ENCODE results near the gene AFP.

AFP gene

GRCh38 chr4:73439445-73439844 is 3.4 kb downstream of the AFP start:
- DNase-seq = no peak

- no peak for DNase-seq
These were observed 4.0 kb downstream of the AFP start for GRCh38 chr4:73439991-73440390.

GRCh38 chr4:73440653-73441052 is 4.6 kb downstream of the AFP start:
- DNase-seq = no peak

- DNase-seq = no peak
These were observed 6.3 kb downstream of the AFP start for GRCh38 chr4:73442275-73442674.

- DNase-seq = no peak
These were observed 7.2 kb downstream of the AFP start for GRCh38 chr4:73443224-73443623.

GRCh38 chr4:73445383-73446335 is 9.6 kb downstream of the AFP start:
- no peak for DNase-seq

- no peak for DNase-seq
These were observed 10.4 kb downstream of the AFP start for GRCh38 chr4:73446336-73446938.

GRCh38 chr4:73447671-73448070 is 11.7 kb downstream of the AFP start:
- DNase-seq = no peak

GRCh38 chr4:73448448-73449203 is 12.6 kb downstream of the AFP start:
- no peak for DNase-seq

GRCh38 chr4:73450398-73451004 is 14.5 kb downstream of the AFP start:
- DNase-seq = peak; percentile 70

- DNase-seq = peak; percentile 60
These were observed 15.4 kb downstream of the AFP start for GRCh38 chr4:73451404-73451803.

GRCh38 chr4:73451981-73452747 is 16.1 kb downstream of the AFP start:
- no peak for DNase-seq

- no peak for DNase-seq
These were observed 17.1 kb downstream of the AFP start for GRCh38 chr4:73452953-73453700.

- no peak for DNase-seq
These were observed 17.6 kb downstream of the AFP start for GRCh38 chr4:73453701-73454005.

- DNase-seq = no peak
These were observed 18.9 kb downstream of the AFP start for GRCh38 chr4:73454920-73455319.

GRCh38 chr4:73456177-73457022 is 20.4 kb downstream of the AFP start:
- DNase-seq = no peak

GRCh38 chr4:73458184-73459047 is 22.4 kb downstream of the AFP start:
- no peak for DNase-seq

- no peak for DNase-seq
These were observed 23.0 kb downstream of the AFP start for GRCh38 chr4:73459048-73459421.

GRCh38 chr4:73460913-73461522 is 25.0 kb downstream of the AFP start:
- no peak for DNase-seq

Measured in NCI-H1417 treated with DMSO at 0.1 percent for 48 hours (cell line).